DMS79 (cell line): ENCODE measurements around the gene PSMB4.
"Not testable (repeated sequence)": the region's sequence is repeated elsewhere in the genome, so short reads cannot be mapped to it uniquely, and the experiment has no call there.

ENCODE experiments used
- DNase-seq: peaks from one replicate; lab custom pipeline; 2025; lab: John Stamatoyannopoulos, UW

Gene PSMB4

DNA sequence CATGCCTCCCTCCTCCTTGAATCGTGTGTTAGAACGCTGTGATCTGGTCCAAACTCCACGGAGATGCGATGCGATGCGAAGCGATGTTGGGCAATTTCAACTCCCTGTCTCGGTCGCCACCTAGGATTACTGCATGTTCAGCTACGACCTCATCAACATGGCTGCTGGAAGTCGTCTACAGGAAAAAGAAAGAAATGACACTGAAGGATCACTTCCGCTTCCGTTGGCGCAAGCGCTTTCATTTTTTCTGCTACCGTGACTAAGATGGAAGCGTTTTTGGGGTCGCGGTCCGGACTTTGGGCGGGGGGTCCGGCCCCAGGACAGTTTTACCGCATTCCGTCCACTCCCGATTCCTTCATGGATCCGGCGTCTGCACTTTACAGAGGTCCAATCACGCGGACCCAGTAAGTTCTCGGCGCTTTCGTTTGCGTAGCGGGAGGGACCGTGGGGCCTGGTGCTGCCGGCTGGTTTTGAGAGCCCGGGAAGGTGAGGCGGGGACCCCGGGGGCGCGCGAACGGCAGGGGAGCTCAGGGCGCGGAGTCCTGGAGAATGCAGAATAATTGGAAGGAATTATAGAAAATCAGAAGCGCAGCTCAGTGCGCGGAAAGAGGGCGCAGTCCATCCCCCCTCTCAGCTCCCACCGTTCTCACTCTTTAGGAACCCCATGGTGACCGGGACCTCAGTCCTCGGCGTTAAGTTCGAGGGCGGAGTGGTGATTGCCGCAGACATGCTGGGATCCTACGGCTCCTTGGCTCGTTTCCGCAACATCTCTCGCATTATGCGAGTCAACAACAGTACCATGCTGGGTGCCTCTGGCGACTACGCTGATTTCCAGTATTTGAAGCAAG is at the start of gene PSMB4:
PSMB4 (plus strand) TSS at position 250 of the 848 bp plus-strand sequence; CDS start at position 265, 15 bp downstream.
- DNase-seq = peak; percentile 87

- DNase-seq = not testable (repeated sequence)
Measured at GRCh38 chr1:151350323-151350722, 49.0 kb upstream of the PSMB4 start.

DNA sequence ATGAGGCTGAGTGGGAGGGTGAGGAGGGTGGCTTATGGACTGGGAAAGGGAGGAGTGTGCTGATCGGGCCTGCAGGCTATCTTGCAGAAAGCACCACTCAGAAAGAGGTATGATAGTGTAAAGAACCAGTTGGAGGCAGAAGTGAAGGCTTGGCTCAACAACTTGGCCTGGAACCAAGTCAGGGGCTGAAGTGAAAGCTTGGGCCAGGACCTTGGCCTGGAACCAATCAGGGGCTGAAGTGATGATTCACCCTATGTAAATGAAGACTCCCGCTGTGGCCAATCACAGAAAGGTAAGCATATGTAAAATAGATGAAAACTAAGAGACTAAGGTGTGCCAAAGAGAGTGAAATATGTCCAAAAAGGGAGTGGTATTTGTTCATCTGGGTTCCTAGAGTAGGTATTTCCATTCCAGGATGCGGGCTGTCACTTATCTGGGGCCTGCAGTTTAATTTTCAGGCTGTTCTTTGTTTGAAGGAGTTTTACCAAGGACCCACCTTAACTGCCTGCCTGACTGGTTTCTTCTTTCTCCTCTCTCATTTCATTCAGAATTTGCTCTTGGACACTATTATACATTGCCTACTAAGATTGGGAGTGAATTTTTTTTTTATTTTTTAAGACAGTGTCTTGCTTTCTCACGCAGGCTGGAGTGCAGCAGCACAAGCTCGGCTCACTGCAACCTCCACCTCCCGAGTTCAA is 47.2 kb upstream of the PSMB4 start:
- no peak for DNase-seq

DNA sequence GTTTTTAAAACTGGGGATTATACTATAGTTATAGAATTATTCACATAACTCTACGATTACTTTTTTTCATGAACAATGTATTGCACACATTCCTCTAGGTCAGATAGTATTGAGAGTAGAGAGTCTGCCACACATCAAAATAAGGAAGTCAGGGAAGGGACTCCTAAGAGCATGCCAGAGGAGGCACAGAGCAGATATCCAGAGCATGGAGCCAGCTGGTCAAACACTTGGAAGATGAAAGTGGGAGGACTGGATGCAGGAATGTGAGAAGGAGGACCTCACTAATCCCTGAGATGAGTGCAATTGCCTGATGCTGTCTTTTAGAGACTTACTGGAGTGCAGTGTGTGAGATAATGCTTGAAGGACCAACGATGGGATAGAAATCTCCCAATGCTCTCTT is 42.7 kb upstream of the PSMB4 start:
- DNase-seq = no peak

GRCh38 chr1:151361883-151362282 is 37.5 kb upstream of the PSMB4 start:
- DNase-seq = no peak

DNA sequence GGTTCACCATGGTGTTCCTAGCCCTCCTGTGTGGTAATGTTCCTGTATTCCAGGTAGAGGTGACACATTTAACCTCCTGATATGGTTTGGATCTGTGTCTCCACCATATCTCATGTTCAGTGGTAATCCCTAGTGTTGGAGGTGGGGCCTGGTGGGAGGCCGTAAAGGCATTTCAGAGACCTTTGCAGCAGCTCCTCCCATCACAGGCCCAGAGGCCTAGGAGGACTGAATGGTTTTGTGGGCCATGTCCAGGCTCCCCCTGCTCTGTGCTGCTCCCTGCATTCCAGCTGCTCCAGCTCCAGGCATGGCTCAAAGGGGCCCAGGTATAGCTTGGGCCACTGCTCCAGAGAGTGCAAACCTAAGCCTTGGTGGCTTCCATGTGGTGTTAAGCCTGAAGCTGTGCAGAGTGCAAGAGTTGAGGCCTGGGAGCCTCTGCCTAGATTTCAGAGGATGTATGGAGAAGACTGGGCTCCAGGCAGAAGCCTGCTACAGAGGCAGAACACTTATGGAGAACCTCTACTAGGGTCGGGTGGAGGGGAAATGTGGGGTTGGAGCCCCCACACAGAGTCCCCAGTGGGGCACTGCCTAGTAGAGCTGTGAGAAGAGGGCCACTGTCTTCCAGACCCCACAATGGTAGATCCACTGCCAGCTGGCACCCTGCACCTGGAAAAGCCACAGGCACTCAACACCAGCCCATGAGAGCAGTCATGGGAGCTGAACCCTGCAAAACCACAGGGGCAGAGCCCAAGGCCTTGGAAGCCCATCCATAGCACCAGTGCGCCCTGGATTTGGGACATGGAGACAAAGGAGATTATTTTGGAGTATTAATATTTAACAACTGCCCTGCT is 36.8 kb upstream of the PSMB4 start:
- DNase-seq = no peak

GRCh38 chr1:151364996-151365395 is 34.4 kb upstream of the PSMB4 start:
- DNase-seq = no peak

DNA sequence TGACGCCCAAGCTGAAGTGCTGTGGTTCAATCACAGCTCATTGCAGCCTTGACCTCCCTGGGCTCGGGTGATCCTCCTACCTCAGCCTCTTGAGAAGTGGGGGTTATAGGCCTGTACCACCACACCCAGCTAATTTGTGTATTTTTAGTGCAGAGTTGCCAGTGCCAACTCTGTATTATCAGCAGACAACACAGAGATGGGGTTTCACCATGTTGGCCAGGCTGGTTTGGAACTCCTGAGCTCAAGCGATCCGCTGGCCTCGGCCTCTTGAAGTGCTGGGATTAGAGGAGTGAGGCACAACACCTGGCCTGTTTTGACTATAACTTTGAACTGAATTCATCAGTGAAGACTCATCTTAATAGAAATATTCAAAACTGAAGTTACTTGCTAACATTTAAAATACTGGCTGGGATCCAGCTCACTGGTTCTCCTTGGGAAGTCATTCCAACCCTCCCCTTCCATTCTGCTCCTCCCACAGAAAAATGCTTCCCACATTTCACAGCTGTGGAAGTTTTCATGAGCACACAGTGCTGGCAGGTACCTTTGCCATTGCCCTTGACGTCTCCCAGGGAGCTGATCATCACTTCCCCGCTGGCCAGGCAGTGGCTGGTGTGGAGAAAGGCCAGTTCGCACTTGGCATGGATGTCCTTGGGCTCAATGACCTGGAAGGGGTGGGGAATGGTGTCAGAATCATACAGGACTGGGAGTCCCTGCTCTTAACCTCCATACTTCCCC is 31.5 kb upstream of the PSMB4 start:
- DNase-seq = no peak

- peak; percentile 84 for DNase-seq
Measured at GRCh38 chr1:151368393-151369301, 30.7 kb upstream of the PSMB4 start.

GRCh38 chr1:151369302-151369610 is 30.1 kb upstream of the PSMB4 start:
- no peak for DNase-seq

GRCh38 chr1:151369621-151370048 is 29.7 kb upstream of the PSMB4 start:
- DNase-seq = no peak

DNA sequence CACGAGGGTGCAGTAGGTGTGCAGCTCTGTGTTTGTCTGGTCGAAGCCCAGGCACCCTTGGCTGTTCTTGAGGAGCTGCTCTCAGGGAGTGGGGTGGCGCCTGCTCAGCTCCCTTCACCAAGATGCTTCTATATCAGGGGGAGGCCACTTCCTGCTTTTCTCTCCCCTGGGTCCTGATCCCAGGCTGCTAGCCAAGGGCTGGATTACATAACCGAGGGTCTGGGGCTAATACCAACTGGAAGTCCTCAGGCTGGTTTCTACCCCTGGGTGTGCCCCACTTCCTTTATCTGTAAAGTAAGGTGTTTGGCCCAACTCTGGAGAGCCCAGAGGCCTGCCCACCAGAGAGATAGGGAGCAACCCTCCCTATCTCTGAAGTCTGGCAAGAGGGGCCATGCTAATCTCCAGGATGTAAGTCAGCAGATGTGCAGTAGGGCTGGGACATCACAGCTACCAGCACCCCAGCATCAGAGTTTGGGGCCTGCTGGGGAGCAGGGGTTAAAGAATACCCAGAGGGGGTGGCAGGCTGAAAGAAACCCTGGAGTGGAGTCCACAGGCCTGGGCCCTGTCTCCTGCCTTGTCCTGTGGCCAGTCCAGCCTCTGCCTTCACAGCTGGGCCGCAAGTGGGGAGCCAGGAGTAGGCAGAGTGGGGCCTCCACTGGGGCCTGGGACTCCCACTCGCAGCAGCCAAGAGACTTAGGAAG is 29.0 kb upstream of the PSMB4 start:
- DNase-seq = no peak

- DNase-seq = peak; percentile 71
Measured at GRCh38 chr1:151371370-151372057, 27.9 kb upstream of the PSMB4 start.

GRCh38 chr1:151372058-151372934 is 27.1 kb upstream of the PSMB4 start, which contains the start of gene SELENBP1:
TSS of gene SELENBP1 (minus strand) at chr1:151372705. CDS start at chr1:151372641, 64 bp downstream.
- peak; percentile 82 for DNase-seq

- DNase-seq = no peak
Measured at GRCh38 chr1:151373196-151373595, 26.2 kb upstream of the PSMB4 start.

- DNase-seq = peak; percentile 98
Measured at GRCh38 chr1:151377150-151377884, 22.1 kb upstream of the PSMB4 start.

- no peak for DNase-seq
Measured at GRCh38 chr1:151384584-151384983, 14.8 kb upstream of the PSMB4 start.

- no peak for DNase-seq
Measured at GRCh38 chr1:151386002-151386401, 13.4 kb upstream of the PSMB4 start.
